GM18909 (cell line): Measurements from ENCODE around the gene TBC1D16.
"Not testable (repeated sequence)": the region's sequence is repeated elsewhere in the genome, so short reads cannot be mapped to it uniquely, and the experiment has no call there.

ENCODE experiments used
- ATAC-seq: cut with Tn5 transposase; IDR thresholded peaks from one replicate; pipeline ENCODE4 v1.9.1; 2021; ENCODE audit warnings: mild to moderate bottlenecking; ENCODE audit not compliant: unreplicated experiment, poor library complexity

TBC1D16 gene

GRCh38 chr17:80006811-80007752 lies 28.6 kb downstream of the TBC1D16 start:
- no peak for ATAC-seq

GRCh38 chr17:80006339-80006720 lies 29.3 kb downstream of the TBC1D16 start:
- ATAC-seq: no peak

GRCh38 chr17:80005360-80006338 lies 30.0 kb downstream of the TBC1D16 start:
- ATAC-seq: no peak

DNA sequence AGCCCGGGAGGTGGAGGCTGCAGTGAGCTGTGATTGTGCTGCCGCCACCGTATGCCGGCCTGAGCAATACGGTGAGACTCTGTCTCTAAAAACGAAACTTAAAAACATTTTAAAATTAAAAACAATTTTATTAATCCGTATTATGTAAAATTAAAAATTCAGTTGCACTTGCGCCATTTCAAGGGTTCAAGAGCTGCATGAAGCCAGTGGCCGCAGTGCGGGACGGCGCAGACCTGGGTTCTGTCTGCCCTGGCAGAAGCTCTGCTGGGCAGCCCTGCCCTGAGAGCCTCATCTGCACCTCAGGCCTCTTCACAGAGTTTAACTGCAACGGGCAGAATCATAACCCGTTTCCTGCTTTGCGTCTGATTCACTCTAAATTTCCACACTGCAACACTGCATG lies 31.7 kb downstream of the TBC1D16 start:
- ATAC-seq: no peak

DNA sequence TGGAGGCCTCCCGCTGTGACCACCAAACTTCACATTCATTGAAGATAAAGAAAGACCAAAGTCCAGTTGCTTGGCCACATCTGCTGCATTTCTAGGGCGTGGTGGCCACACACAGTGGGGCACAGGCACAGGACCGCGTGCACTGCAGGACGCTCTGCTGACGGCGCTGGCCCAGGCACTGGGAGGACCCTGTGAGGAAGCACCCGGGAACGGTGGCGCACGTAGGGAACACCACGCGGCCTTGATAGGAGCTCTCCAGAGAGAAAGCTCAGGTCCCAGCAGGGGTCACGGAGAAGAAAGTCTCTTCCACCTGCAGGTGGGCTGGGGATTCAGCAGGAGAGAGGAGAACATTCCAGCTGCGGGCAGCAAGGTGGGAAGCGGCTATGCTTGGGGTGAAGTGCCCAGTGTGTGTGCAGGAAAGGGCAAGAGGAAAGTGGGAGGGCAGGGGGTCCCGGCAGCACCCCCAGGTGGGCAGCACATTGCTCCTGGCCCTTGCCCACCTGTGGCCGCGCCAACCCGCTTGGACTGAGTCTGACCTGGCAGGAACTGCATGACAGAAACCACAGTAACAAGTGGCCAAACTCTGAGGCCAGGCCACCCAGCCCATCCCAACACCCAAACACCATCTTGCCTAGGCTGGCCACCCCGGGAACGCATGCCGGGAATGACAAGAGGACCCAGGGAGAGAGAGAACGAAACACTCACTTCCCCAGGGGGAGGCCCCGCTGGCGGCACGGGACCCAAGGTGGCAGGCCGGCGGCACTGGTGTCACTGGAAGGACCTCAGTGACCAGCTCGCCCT lies 32.8 kb downstream of the TBC1D16 start:
- no peak for ATAC-seq

DNA sequence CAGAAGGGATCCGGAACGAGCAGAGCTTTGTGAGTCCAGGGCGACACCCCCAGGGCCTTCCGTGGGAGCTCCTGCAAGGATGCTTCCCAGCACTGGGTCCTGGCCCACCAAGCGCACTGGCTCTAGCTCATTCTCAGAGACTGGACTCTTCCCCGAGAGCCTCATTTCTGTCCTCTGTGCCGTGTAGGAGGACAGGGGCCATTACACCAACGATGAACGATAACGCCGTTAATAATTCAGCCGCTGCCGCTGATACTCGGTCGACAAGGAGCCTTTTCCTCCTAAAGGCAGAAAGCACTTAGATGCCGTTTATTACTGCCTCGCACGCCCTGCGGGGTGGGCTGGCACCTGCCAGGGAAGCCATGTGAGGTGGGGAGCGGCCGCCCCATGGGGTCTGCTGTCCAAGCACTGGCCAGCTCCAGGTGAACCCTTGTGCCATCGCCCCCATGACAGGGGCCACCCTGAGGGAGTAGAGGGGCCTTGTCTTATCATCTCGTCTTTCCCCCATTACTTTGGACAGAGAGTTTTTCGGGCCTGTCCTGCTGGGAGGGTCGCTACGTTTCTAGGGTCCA lies 33.5 kb downstream of the TBC1D16 start:
- ATAC-seq: no peak

GRCh38 chr17:80000981-80001775 lies 34.5 kb downstream of the TBC1D16 start:
- no peak for ATAC-seq

GRCh38 chr17:80000136-80000535 lies 35.5 kb downstream of the TBC1D16 start:
- ATAC-seq: no peak

GRCh38 chr17:79997011-79997660 lies 38.5 kb downstream of the TBC1D16 start:
- peak; percentile 65 for ATAC-seq

DNA sequence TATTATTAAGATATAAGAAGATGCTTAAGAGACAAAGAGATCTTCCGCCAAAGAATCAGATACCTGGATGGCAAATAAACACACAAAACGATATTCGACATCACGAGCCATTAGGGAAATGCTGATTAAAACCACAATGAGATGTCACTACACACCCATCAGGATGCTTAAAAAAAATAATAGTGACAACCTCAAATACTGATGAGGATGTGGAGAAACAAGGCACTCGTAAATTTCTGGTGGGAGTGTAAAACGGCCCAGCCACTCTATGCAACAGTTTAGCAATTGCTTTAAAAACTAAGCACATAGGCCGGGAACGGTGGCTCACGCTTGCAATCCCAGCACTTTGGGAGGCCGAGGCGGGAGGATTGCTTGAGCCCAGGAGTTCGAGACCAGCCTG lies 39.4 kb downstream of the TBC1D16 start:
- no peak for ATAC-seq

GRCh38 chr17:79995696-79996095 lies 40.0 kb downstream of the TBC1D16 start:
- no peak for ATAC-seq

GRCh38 chr17:79994602-79995001 lies 41.1 kb downstream of the TBC1D16 start:
- no peak for ATAC-seq

DNA sequence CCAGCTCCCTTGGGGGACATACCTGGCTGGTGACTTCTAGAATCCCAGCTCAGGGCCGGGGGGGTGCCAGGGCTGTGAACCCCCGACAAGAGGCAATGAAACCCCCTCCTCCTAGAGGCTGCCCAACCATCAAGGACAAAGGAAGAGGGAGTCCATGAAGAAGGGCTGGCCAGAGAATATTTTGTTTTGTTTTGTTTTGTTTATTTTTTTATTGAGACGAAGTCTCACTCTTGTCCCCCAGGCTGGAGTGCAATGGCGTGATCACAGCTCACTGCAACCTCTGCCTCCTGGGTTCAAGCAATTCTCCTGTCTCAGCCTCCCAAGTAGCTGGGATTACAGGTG lies 41.5 kb downstream of the TBC1D16 start:
- not testable (repeated sequence) for ATAC-seq

- no peak for ATAC-seq
Observed at GRCh38 chr17:79993390-79994227, 42.1 kb downstream of the TBC1D16 start.

DNA sequence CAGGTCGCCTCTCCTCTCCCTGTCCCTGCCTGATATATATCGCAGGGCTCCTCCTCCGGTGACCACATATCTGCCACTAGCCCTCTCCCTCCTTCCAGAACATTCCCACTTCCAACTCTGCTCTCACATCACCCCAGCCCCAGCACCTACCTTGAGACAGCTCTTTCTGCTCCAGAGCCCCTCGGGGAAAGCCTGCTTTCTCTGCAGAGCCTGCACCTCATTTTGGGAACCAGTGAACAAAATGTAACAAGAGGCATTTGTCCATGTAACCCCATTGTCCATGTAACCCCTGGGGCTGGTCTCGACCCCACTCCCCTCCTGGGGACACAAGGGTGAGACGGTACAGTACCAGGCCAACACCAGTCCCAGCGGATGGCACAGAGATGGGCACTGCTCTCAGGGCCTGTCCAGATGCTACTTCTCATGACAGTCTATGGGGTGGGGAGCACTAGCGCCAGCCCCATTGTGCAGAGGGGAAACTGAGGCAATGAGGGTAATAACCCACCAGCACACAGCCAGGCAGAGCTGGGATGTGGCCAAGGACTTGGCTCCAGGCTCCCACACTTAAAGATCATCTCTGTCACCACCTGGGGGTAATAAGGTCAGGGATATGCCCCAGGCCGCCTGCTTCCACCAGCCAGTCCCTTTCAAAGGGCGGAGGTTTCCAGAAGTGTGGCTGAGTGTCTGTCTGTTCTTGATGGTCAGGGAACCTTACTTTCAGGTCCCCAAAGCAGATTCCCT lies 42.9 kb downstream of the TBC1D16 start:
- ATAC-seq: no peak

DNA sequence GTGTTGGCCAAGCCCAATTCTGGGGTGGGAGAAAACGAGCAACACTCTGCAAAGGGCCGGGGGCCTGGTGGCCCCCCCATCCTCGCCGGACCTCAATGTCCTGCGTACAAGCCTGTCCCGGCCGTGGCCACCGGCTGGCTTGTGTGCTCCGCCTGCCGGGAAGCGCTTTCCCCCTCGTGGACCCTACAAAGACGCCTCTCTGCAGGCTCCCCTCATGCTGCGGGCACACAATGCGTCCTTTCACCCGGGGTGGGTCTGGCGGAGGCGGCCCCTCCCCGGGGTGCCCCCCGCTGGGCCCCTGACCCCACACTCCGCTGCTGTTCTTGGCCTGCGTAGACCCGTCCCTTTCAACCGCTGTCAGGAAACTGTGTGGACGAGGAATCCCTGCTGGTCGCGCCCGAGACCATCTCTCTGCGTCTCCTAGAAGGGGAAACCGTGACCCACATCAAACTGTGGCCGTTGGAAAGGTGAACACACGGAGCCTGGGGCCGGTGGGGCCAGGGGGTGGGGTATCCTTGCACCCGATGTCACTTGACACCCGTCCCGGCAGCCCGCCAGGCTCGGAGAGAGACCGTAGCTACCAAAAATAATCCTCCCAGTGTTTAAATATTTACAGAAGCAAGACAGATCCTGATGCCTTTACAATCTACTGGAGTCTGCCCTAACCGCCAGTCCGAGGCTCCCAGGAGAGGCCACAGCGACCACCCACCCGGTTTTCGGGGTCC lies 43.6 kb downstream of the TBC1D16 start:
- ATAC-seq: no peak
